PC-9 (cell line): ENCODE data around the gene RAET1E. TPM values are rescaled to one million over a fixed set of nuclear protein-coding genes. Genes with fewer than 3 reads are reported as not detected.

ENCODE experiments used
- BruUV-seq: library from RNA; stranded (reverse); fragments of 400-500 nt; replicated peaks from 2 replicates; lab custom pipeline; 2021; lab: Mats Ljungman, UMichigan
- CTCF ChIA-PET: fragments of 300-600 bp; sonication (Branson Sonifier 250); formaldehyde crosslinking; loops from one replicate; lab custom pipeline; 2022; ENCODE audit warnings: antibody characterized with exemption; lab: Charles Lee
- POLR2A ChIA-PET: fragments of 300-600 bp; sonication (Branson Sonifier 250); formaldehyde crosslinking; loops from one replicate; lab custom pipeline; 2022; ENCODE audit warnings: antibody characterized with exemption; ENCODE audit not compliant: unreplicated experiment; lab: Charles Lee
- DNase-seq, 2 experiments: peaks; one replicate each; pipeline versions ENCODE4 v3.0.0 to v3.0.0-alpha.2; 2015 to 2022; ENCODE audit warnings: mixed read lengths in 1 of 2
- H2AFZ ChIP-seq: fragments of 200-600 bp; sonication (generic); 2 replicates; pipeline ENCODE4 v1.8.1; 2017; ENCODE audit warnings: antibody characterized with exemption
- H3F3A ChIP-seq: fragments of 200-600 bp; sonication (generic); 2 replicates; pipeline ENCODE4 v1.8.1; 2017; ENCODE audit warnings: antibody characterized with exemption, mild to moderate bottlenecking, low read depth; ENCODE audit not compliant: insufficient read depth
- H3K27ac ChIP-seq: fragments of 200-600 bp; sonication (generic); 2 replicates; pipeline ENCODE4 v1.6.1; 2016; ENCODE audit warnings: mixed run types
- H3K27me3 ChIP-seq: fragments of 200-600 bp; sonication (generic); 2 replicates; pipeline ENCODE4 v1.6.1; 2016; ENCODE audit warnings: low read depth, mixed run types; ENCODE audit not compliant: insufficient read depth
- H3K36me3 ChIP-seq: fragments of 200-600 bp; sonication (generic); 2 replicates; pipeline ENCODE4 v1.6.1; 2016; ENCODE audit warnings: low read depth, mixed run types
- H3K4me1 ChIP-seq: fragments of 200-600 bp; sonication (generic); replicated peaks from 2 replicates; pipeline ENCODE4 v1.6.1; 2016; ENCODE audit warnings: mixed run types; ENCODE audit not compliant: insufficient read depth
- H3K4me2 ChIP-seq: fragments of 200-600 bp; sonication (generic); 2 replicates; pipeline ENCODE4 v1.6.1; 2017; ENCODE audit warnings: mixed run types
- H3K4me3 ChIP-seq: fragments of 200-600 bp; sonication (generic); 2 replicates; pipeline ENCODE4 v1.6.1; 2016; ENCODE audit warnings: mixed run types
- H3K79me2 ChIP-seq: fragments of 200-600 bp; sonication (generic); 2 replicates; pipeline ENCODE4 v1.6.1; 2017; ENCODE audit warnings: low read depth, mixed run types
- H3K9me2 ChIP-seq: fragments of 200-600 bp; sonication (generic); 2 replicates; pipeline ENCODE4 v1.8.1; 2017; ENCODE audit warnings: mild to moderate bottlenecking; ENCODE audit not compliant: insufficient read depth
- H3K9me3 ChIP-seq: fragments of 200-600 bp; sonication (generic); 2 replicates; pipeline ENCODE4 v1.8.1; 2016; ENCODE audit warnings: low read depth; ENCODE audit not compliant: insufficient read depth
- H4K20me1 ChIP-seq: fragments of 200-600 bp; sonication (generic); 2 replicates; pipeline ENCODE4 v1.8.1; 2017; ENCODE audit not compliant: insufficient read depth
- EZH2 ChIP-seq: fragments of 200-600 bp; sonication (generic); IDR thresholded peaks from 2 replicates; pipeline ENCODE4 v1.8.0; 2017; ENCODE audit warnings: antibody characterized with exemption, low read depth
- intact Hi-C: fragments of 100-400 bp; cut with micrococcal nuclease; formaldehyde crosslinking; loops from one replicate; pipeline ENCODE4 v1.10.0; 2022; ENCODE audit not compliant: unreplicated experiment
- total RNA-seq: library from RNA; stranded (reverse); gene quantifications from 2 replicates; pipeline ENCODE4 v1.2.3, GENCODE V29; 2021
- TF ChIP-seq, protein P1 (sequence below): fragments of 200-600 bp; sonication (generic); conservative IDR thresholded peaks from 2 replicates; pipeline ENCODE4 v1.6.1; 2017; ENCODE audit warnings: mixed run types, antibody characterized with exemption, mild to moderate bottlenecking, moderate library complexity

RAET1E gene
- total RNA-seq, 1 experiment from 2014 or later = 0.20 TPM

DNA sequence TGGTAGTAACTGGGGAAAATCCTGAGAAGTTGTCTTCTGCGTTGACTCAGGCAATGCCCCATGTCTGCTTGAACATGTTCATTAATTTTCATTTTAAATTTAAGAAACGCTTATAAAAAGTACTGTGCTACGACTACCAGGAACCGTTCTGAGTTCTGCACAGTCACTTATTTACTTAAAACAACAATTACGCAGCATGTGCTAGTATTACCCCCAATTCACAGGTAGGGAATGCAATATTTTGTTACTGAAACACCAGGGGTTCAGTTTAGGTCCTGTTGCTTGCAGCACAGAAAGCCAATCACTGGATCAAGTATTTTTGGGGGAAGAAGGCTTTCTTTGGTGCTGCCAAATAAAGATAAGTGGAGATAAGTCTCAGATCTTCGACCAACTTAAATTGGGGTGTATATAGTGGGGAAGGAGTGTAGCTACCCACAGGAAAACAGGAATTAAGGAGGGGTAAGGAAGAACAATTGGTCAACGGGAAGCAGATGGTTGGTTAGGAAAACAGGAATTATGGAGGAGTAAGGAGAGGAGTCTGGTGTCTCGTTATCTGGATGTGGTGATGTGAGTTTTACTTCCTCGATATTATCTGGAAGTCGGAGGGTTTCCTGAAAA, 28.5 kb downstream of the RAET1E start:
- no peak overlapping the region for H3K27ac ChIP-seq
- peaks cover 15% of the 10 kb centered on the region for H3F3A ChIP-seq
- H3K36me3 ChIP-seq = no peaks in the 10 kb centered on the region
- H3K9me3 ChIP-seq = no peaks in the 10 kb centered on the region
- H3K4me2 ChIP-seq = no peak overlapping the region
- DNase-seq = no peak
- no peaks in the 10 kb centered on the region for H3K79me2 ChIP-seq
- H3K27me3 ChIP-seq = no peaks in the 10 kb centered on the region
- H3K9me2 ChIP-seq = no peaks in the 10 kb centered on the region
- peaks cover 30% of the 10 kb centered on the region for H3K4me1 ChIP-seq
- TF ChIP-seq EZH2 = no peak
- TF ChIP-seq, protein P1, sequence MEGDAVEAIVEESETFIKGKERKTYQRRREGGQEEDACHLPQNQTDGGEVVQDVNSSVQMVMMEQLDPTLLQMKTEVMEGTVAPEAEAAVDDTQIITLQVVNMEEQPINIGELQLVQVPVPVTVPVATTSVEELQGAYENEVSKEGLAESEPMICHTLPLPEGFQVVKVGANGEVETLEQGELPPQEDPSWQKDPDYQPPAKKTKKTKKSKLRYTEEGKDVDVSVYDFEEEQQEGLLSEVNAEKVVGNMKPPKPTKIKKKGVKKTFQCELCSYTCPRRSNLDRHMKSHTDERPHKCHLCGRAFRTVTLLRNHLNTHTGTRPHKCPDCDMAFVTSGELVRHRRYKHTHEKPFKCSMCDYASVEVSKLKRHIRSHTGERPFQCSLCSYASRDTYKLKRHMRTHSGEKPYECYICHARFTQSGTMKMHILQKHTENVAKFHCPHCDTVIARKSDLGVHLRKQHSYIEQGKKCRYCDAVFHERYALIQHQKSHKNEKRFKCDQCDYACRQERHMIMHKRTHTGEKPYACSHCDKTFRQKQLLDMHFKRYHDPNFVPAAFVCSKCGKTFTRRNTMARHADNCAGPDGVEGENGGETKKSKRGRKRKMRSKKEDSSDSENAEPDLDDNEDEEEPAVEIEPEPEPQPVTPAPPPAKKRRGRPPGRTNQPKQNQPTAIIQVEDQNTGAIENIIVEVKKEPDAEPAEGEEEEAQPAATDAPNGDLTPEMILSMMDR = no peak
- no peak overlapping the region for H2AFZ ChIP-seq
- intact Hi-C loops = loop anchor here (2.0 to 10.0 kb wide), 2 partner anchors 47 to 305 kb away; partner anchors contain the start of gene GINM1
- no TSS peak for BruUV-seq
- H3K4me3 ChIP-seq = no peak overlapping the region
- POLR2A ChIA-PET = no interaction called here
- CTCF ChIA-PET = no interaction called here
- no peaks in the 10 kb centered on the region for H4K20me1 ChIP-seq

DNA sequence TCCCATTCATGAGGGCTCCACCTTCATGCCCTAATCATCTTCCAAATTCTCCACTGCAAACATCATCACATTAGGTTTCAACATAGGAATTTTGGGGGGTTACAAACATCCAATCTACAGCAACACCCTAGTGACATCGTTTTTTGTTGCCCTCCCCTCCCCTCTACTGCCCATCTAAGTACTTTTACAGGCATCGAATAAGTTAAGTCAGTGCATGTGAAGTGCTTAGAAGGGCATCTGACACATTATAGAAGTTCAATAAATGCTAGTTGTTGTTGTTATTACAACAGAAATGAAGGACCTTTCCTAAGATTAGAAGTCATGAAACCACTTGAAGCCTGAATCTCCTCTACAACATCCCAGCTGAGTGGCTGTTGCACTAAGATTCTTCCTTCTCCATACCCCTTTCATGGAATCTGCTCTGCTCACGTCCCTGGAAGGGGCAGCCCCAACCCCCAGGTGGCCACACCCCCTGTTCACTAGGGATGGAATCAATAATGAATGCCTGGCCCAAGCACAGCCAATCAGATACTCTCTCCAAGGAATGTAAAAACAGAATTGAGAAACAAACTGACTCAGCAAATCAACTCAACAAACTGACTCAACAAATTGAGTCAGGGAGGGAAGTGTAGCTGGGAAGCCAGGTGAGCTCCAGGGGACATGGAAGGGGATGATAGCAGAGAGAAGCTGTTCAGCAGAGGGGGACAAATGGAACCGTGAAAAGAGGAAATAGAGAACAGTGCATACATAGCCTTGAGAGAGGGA, 29.9 kb downstream of the RAET1E start:
- Histone ChIP-seq H3K4me3 (no peak overlapping the region), H3K4me2 (peak overlapping the region; percentile 35), H4K20me1 (no peaks in the 10 kb centered on the region), H3K79me2 (no peaks in the 10 kb centered on the region), H3K9me3 (no peaks in the 10 kb centered on the region), H2AFZ (no peak overlapping the region), H3K27me3 (no peaks in the 10 kb centered on the region), H3K4me1 (peaks cover 32% of the 10 kb centered on the region), H3K36me3 (no peaks in the 10 kb centered on the region), H3F3A (peaks cover 17% of the 10 kb centered on the region), H3K27ac (peak overlapping the region; percentile 40), H3K9me2 (no peaks in the 10 kb centered on the region)
- ChIA-PET CTCF (interaction anchor here (0.6 kb wide), 1 partner anchor 27 kb away, joined by 3 read pairs; no protein-coding TSS in a partner anchor), POLR2A (no interaction called here)
- no peak for TF ChIP-seq EZH2
- intact Hi-C loops = loop anchor here (2.0 to 10.0 kb wide), 2 partner anchors 49 to 303 kb away; partner anchors contain the start of gene GINM1
- no TSS peak for BruUV-seq
- peak in 1 of 2 experiments; percentile 74 for DNase-seq

DNA sequence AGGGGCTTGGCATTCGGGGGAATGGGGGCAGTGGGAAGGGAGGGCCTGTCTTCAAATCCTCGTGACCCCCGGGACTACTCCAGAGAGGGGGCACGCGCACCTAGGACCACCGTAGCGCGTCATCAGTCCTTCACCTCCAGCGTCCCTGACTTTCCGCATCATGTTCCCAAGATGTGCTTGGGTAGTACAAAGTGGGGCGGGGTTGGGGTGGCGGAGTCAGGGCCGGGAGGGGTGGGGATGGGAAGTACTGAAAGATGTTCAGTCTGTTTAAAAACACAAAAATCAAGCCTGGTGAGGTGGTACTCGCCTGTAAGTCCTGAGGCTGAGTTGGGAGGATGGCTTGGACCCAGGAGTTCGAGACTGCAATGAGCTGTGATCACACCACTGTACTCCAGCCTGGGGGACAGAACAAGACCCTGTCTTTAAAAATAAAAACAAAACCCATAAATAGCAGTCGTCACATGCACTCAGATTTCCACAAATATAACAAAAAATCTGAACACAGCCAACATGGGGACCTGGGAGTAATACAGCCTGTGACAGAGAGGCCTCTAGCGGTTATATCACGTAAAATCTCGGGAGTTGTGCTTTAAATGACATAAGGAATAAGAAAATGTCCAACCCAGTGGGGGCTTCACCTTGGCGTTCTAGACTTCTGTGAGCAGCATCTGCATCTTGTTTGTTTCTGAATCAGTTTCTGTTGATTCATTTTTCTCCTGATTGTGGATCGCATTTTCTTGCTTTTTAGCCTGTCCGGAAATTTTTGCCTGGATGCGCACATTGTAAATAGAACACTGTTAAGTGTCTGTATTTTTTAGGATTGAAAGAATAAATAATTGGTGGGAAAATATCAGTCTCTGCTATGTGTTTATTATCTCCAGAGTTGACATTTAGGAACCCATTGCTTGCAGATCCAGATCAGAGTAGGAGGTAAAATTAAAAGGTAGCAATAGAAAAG, 33.1 kb downstream of the RAET1E start:
- Histone ChIP-seq H3K27ac (peak overlapping the region; percentile 92), H3K9me2 (no peaks in the 10 kb centered on the region), H3K4me1 (peaks cover 62% of the 10 kb centered on the region), H3F3A (peaks cover 30% of the 10 kb centered on the region), H4K20me1 (no peaks in the 10 kb centered on the region), H3K4me3 (peak overlapping the region; percentile 73; the same call in 1 of the 2 replicates), H3K36me3 (no peaks in the 10 kb centered on the region), H2AFZ (peak overlapping the region; percentile 80), H3K9me3 (no peaks in the 10 kb centered on the region), H3K27me3 (no peaks in the 10 kb centered on the region), H3K4me2 (peak overlapping the region; percentile 81), H3K79me2 (peaks cover 28% of the 10 kb centered on the region)
- intact Hi-C loops = loop anchor here (1.0 to 10.0 kb wide), 5 partner anchors 25 to 300 kb away; partner anchors contain the start of genes GINM1 and RAET1G
- no peak for TF ChIP-seq EZH2
- TF ChIP-seq, protein P1 = peak; percentile 73
- POLR2A ChIA-PET = interaction anchor here (1.0 kb wide), 1 partner anchor 12 kb away, joined by 5 read pairs; no protein-coding TSS in a partner anchor
- CTCF ChIA-PET = interaction anchor here (0.9 to 1.0 kb wide), 2 partner anchors 19 to 60 kb away, joined by 3 to 6 read pairs; no protein-coding TSS in a partner anchor
- BruUV-seq = no TSS peak
- peak in 1 of 2 experiments; percentile 58 for DNase-seq
